ENCODE results near the gene SUPT4H1. TPM values are rescaled to one million over a fixed set of nuclear protein-coding genes. Genes with fewer than 3 reads are reported as not detected.

The SUPT4H1 gene
- total RNA-seq, 2 donors from 2014 or later = 44.8 to 70.0 TPM

DNA sequence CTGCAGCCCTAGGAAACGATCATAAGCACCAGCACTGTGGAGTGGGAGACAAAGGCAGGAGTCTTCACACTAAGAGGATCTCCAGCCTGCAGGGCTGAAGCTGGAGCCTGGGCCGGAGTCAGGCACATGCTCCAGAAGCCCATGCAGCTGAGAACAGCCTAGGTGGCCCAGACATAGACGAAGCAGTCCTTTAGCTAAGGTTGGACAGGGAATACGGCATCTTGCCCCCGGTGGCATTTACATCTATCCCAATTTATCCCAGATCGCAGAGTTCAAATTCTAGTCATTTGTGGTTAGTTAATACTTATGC, 37.3 kb downstream of the SUPT4H1 start:
- no peak overlapping the region for H3K27ac ChIP-seq
- no peaks in the 10 kb centered on the region for H3K36me3 ChIP-seq
- no peak overlapping the region for H3K4me3 ChIP-seq
- TF ChIP-seq POLR2A (IDR thresholded peaks at IDR 0.05) = no peak
- no peak for TF ChIP-seq POLR2AphosphoS5 (IDR thresholded peaks at IDR 0.05)
- TF ChIP-seq, protein P1, sequence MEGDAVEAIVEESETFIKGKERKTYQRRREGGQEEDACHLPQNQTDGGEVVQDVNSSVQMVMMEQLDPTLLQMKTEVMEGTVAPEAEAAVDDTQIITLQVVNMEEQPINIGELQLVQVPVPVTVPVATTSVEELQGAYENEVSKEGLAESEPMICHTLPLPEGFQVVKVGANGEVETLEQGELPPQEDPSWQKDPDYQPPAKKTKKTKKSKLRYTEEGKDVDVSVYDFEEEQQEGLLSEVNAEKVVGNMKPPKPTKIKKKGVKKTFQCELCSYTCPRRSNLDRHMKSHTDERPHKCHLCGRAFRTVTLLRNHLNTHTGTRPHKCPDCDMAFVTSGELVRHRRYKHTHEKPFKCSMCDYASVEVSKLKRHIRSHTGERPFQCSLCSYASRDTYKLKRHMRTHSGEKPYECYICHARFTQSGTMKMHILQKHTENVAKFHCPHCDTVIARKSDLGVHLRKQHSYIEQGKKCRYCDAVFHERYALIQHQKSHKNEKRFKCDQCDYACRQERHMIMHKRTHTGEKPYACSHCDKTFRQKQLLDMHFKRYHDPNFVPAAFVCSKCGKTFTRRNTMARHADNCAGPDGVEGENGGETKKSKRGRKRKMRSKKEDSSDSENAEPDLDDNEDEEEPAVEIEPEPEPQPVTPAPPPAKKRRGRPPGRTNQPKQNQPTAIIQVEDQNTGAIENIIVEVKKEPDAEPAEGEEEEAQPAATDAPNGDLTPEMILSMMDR (IDR thresholded peaks at IDR 0.05) = no peak
- 89% methylated on average over 6 of the region's 6 CpGs for WGBS
- no peaks in the 10 kb centered on the region for H3K4me1 ChIP-seq (replicated peaks)
- H3K9me3 ChIP-seq = no peaks in the 10 kb centered on the region
- intact Hi-C loops (cut with DNase I) = no loop called here
- no peaks in the 10 kb centered on the region for H3K27me3 ChIP-seq (replicated peaks; ENCODE audit: insufficient read depth)
- no peak for DNase-seq (ENCODE audit: low spot score)

DNA sequence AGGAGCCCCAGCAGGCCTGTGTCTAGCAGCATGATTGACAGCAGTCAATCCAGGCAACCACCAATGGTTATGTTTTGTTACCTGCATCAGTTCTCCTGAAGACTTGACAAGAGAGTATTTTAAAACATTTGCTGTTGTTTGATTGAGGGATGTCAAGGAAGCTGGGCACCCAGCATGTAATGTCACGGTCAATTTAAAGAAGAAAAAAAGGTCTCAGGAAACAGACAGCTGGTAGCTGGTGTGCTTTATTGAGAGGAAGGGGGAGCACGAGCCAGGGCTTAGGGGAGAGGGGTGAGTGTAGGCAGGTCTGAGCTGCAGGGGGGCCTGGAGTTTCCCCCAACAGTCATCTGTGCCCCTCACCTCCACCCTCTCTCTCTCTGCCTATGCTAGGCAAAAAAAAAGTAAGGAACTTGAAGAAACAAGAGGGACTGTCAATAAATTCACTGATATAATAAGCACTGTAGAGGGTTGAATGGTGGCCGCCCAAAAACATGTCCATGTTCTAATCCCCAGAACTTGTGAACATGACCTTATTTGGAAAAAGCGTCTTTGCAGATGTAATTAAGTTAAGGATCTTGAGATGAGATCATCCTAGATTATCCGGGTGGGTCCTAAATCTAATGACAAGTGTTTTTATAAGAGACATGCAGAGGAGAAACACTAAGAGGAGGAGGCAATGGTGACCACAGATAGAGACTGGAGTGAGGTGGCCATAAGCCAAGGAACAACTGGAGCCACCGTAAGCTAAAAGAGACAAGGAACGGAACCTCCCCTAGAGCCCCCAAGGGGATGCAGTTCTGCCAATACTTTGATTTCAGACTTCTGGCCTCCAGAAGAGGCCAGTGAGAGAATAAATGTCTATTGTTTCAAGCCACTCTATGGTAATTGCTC, 37.9 kb downstream of the SUPT4H1 start:
- Histone ChIP-seq H3K4me1 (replicated peaks) (no peaks in the 10 kb centered on the region), H3K4me3 (no peak overlapping the region), H3K36me3 (no peaks in the 10 kb centered on the region), H3K27ac (no peak overlapping the region), H3K27me3 (replicated peaks; ENCODE audit: insufficient read depth) (no peaks in the 10 kb centered on the region), H3K9me3 (no peaks in the 10 kb centered on the region)
- intact Hi-C loops (cut with DNase I) = no loop called here
- DNase-seq (ENCODE audit: low spot score) = no peak
- TF ChIP-seq, protein P1 (IDR thresholded peaks at IDR 0.05) = no peak
- TF ChIP-seq POLR2AphosphoS5 (IDR thresholded peaks at IDR 0.05) (no peak), POLR2A (IDR thresholded peaks at IDR 0.05) (no peak)
- WGBS = 72% methylated on average over 7 of the region's 7 CpGs

DNA sequence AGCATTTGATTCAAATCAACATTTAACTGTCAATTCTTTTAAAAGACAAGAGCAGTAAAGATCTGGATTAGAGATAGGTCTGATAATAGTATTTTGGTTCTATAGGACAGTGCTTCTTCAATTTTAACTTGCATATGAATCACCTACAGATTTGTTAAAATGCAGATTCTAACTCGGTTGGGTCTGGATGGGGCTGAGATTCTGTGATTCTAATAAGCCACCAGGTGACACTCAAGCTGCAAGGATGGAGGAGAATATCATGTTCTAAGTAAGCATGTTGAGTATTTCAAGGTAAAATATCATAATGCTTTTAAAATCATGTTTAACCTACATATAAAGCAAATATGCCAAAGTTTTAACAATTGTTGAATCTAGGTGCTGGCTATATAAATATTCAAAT, 39.2 kb downstream of the SUPT4H1 start:
- Histone ChIP-seq H3K36me3 (no peaks in the 10 kb centered on the region), H3K4me3 (no peak overlapping the region), H3K27me3 (replicated peaks; ENCODE audit: insufficient read depth) (no peaks in the 10 kb centered on the region), H3K4me1 (replicated peaks) (no peaks in the 10 kb centered on the region), H3K27ac (no peak overlapping the region), H3K9me3 (no peaks in the 10 kb centered on the region)
- 50% methylated on average over 1 of the region's 1 CpG for WGBS
- no peak for TF ChIP-seq POLR2A (IDR thresholded peaks at IDR 0.05)
- TF ChIP-seq POLR2AphosphoS5 (IDR thresholded peaks at IDR 0.05) = no peak
- TF ChIP-seq, protein P1 (IDR thresholded peaks at IDR 0.05) = no peak
- DNase-seq (ENCODE audit: low spot score) = no peak
- intact Hi-C loops (cut with DNase I) = no loop called here

DNA sequence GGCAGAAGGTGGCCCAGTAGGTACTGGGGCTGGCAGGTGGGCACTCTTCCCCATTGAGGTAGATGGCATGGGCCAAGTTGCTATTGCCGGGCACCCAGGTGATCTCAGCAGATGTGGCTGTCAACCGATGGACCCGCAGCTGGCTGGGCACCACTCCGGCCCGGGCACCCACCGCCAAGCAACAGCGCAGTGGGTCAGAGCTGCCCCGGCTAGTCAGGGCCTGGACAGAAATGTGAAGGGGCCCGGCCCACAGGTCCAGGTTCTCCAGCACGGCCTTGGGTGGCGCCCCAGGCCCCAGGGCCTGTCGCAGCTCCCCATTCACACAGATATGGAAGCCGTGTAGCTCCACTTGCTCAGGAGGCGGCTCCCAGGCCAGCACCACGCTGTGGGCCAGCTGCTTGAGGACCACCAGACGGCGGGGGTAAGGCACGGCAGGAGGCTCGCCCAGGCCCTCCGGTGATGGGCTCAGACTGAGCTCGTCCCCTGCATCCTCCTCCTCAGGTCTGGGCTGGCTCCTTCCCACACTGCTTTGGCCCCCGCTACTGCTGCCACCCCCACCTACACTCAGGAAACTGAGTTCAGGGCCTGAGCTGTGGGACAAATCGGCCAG, 39.9 kb downstream of the SUPT4H1 start:
- Histone ChIP-seq H3K36me3 (no peaks in the 10 kb centered on the region), H3K27me3 (replicated peaks; ENCODE audit: insufficient read depth) (no peaks in the 10 kb centered on the region), H3K4me3 (no peak overlapping the region), H3K4me1 (replicated peaks) (no peaks in the 10 kb centered on the region), H3K27ac (no peak overlapping the region), H3K9me3 (no peaks in the 10 kb centered on the region)
- DNase-seq (ENCODE audit: low spot score) = no peak
- intact Hi-C loops (cut with DNase I) = no loop called here
- WGBS = 89% methylated on average over 13 of the region's 23 CpGs
- TF ChIP-seq POLR2A (IDR thresholded peaks at IDR 0.05) (no peak), POLR2AphosphoS5 (IDR thresholded peaks at IDR 0.05) (no peak)
- TF ChIP-seq, protein P1 (IDR thresholded peaks at IDR 0.05) = no peak
